Measurements from ENCODE around the gene RNPS1. TPM values are rescaled to one million over a fixed set of nuclear protein-coding genes. Genes with fewer than 3 reads are reported as not detected.

RNPS1 gene, protein sequence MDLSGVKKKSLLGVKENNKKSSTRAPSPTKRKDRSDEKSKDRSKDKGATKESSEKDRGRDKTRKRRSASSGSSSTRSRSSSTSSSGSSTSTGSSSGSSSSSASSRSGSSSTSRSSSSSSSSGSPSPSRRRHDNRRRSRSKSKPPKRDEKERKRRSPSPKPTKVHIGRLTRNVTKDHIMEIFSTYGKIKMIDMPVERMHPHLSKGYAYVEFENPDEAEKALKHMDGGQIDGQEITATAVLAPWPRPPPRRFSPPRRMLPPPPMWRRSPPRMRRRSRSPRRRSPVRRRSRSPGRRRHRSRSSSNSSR
- total RNA-seq = 33.6 and 45.4 TPM in 2 replicates

DNA sequence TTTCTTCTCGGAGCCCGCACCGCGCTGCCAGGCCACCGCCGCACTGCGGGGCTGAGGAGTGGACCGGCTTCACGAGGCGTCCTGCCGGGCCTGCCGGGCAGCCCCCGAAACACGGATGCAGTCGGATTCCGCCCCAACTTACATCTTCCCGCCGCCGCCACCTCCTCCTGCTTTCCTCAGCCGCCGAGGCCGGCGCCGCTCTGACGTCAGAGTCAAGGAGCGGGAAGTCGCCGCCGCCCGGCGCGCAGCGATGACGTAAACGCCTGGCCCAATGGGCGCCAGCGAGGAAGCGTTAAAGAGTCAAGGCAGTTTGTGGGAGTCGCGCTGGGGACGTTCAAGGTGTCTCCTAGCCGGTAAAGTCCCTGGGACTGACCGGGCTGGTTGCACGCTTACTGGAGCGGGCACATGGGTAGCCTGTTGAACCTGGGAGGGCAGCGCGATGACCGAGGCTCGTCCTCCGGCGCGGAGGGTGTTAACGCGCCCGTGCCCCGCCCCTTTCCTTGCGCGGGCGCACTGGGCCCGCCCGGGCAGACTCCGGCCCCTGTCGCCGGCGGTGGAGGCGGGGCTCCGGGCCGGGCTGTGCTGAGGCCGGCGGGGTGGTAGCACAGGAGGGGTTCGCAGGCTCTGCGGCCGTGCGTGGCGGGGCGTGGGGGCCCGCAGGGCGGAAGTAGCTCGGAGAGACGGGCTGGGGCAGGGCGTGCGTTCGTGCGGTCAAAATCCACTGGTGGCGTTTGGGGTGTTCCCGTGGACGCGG, at the start of gene RNPS1:
RNPS1 (minus strand) TSS at position 214 of the 754 bp plus-strand sequence. CDS start 3,483 bp downstream, outside the sequence.
- DNase-seq (ENCODE audit: low read depth in 2 of 2) = peak; percentile 97

- no peak for DNase-seq (ENCODE audit: low read depth in 2 of 2)
These were observed 49.5 kb upstream of the RNPS1 start for GRCh38 chr16:2317231-2318020.

DNA sequence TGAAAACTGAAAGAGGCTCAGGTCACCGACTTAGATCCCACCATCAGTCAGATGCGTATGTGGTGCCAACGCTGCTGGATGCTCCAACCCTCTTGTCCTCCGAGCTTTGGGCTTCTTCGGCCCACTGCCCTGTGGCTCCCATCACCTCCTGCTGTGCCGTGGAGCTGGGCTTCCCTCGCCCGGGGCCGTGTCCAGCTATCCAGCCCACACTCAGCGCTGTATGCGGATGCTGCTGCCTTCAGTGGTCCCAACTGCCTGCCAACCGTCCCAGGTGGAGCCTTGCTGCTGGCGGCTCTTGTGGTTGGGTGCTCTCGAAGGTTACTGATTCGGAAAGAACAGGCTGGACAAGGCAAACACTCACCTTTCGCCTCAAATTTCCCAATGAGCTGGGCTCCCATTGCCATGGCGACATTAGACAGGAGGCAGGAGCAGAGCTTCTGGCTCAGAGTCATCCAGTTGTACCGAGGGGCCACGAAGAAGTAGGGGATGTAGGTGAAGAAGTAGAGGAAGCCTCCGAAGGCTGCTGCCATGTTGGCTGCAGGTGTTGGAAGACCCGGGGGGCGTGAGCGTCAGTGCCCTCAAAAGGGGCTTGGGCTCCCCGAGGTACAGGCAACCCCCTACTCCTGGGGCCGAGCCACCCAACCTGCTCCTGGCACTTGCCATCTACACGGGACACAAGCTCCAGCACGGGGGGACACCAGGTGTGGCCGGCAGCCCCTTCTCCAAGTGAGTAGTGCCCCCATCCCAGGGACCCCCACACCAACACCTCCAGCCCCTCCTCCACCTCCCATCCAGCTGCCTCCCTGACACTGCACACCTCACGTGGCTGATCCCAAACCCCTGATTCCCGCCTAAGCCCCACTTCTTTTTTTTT, 40.4 kb upstream of the RNPS1 start:
- no peak for DNase-seq (ENCODE audit: low read depth in 2 of 2)

DNA sequence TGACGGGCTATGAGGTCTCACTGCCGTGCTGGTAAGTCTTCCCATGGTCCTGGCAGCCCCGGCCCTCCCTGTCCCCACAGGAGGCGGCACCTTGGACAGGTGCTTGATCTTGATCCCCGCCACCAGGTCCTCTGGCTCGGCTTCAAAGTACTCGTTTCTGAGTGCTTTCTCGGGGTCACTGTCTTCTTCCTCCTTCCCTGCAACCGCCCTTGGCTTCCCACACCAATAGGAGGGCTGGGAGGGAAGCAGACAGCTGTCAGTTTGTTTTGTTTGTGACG, 31.9 kb upstream of the RNPS1 start:
- DNase-seq (ENCODE audit: low read depth in 2 of 2) = no peak

DNA sequence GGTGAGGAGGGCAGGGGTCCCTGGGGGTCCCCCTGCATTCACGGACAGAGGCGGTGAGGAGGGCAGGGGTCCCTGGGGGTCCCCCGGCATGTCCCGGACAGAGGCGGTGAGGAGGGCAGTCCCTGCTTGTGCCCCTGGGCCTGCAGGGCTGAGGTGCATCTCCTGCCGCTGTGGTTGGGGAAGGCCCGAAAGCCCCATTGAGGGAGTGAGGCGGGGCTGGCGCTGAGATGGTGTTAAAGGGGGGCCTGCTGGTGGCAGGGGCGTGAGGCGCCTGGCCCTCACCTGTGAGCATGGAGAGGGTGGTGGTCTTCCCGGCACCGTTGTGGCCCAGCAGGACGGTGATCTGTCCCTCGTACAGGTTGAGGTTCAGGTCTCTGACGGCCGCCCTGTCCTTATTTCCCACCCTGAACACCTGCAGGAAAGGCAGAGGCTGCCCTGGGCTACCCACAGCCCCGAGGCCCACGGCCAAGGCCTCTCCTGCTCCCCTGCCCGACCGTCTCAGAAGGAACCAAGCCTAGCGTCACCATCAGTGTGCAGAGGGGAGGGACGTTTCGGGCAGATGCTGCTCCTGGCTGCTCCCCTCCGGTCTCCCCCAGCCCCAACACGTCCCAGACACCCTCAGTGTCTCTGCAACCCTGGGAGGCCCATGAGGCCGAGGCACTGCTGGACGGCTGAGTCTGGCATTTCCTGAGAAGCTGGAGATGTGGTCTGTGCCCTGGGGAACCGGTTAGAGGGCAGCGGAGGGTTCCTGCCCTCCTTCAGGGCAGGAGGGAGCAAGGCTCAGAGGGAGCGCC, 31.4 kb upstream of the RNPS1 start:
- DNase-seq (ENCODE audit: low read depth in 2 of 2) = no peak

DNA sequence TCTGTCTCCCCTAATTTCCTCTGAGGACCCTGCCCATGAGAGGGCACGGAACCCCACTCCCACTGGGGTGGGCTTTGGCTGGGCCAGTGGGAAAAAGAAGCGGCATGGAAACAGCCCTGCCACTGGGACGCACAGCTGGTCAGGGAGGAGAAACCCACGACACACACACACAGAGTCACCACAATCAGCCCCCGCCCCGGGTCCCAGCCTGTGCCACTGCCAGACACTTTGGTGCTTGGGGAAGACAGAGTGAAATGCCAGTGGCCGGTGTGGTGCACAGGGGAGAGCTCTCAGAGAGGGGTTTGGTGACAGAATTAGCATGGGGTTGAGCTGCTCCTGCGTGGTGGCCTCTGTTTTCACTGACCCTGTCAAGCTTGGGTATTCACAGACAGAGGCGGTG, 30.7 kb upstream of the RNPS1 start:
- no peak for DNase-seq (ENCODE audit: low read depth in 2 of 2)

GRCh38 chr16:2297506-2297860, 29.6 kb upstream of the RNPS1 start:
- DNase-seq (ENCODE audit: low read depth in 2 of 2) = no peak

DNA sequence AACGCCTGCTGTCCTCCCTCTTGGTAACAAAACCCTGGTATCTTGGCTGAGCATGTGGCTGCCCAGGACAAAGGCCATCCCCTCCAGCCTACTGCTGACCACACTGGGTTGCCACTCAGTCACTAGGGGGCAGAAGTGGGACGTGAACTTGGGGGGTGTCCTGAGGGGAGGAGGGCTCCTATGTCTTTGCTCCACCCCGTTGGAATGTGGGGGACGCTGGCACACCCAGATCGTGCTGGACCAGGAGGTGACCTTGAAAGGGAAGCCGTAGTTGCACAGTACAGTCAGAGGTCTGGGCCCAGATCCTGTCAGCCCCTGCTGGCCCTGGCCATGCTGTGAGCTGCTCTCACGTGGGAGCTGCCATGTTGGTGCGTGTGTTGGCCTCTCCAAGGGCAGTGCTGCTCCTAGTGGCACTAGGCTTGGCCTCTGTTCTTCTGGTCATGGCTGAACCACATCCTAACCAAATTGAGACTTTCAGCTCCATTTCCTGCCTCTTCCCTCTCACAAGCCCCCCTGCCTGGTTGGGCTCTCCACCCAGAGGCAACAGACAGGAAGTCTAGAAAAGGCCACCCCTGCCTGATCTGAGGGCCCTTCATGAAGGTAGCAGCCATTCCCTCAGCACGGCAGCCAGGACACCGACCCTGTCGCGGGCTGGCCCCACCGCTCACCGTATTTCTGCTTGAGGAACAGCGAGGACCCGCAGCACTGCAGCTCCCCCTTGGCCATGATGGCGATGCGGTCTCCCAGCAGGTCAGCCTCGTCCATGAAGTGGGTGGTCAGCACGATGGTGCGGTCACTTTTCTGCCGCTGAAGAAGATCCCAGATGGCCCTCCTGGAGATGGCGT, 29.0 kb upstream of the RNPS1 start:
- peak; percentile 53 to 72 for DNase-seq (ENCODE audit: low read depth in 2 of 2)

GRCh38 chr16:2295056-2295798, 27.3 kb upstream of the RNPS1 start:
- DNase-seq (ENCODE audit: low read depth in 2 of 2) = no peak

GRCh38 chr16:2292221-2292620, 24.3 kb upstream of the RNPS1 start:
- no peak for DNase-seq (ENCODE audit: low read depth in 2 of 2)

- no peak for DNase-seq (ENCODE audit: low read depth in 2 of 2)
These were observed 21.4 kb upstream of the RNPS1 start for GRCh38 chr16:2289282-2289681.

DNA sequence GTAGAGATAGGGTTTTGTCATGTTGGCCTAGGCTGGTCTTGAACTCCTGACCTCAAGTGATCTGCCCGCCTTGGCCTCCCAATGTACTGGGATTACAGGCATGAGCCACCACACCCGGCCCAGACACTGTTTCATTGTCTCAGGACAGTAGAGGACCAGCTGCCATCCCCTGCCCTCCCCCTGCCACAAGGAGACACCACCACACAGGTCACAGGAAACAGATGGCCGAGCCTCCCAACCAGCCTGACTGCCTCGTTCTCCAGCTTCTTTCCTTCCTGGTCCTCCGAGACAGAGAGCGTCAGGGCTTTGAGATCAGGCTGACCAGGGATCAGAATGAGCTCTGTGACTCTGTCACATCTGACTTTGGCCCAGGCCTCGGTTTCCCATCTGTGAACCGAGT, 20.8 kb upstream of the RNPS1 start:
- peak in 1 of 2 donors; percentile 28 for DNase-seq (ENCODE audit: low read depth in 2 of 2)

GRCh38 chr16:2287916-2288547, 20.1 kb upstream of the RNPS1 start:
- no peak for DNase-seq (ENCODE audit: low read depth in 2 of 2)

DNA sequence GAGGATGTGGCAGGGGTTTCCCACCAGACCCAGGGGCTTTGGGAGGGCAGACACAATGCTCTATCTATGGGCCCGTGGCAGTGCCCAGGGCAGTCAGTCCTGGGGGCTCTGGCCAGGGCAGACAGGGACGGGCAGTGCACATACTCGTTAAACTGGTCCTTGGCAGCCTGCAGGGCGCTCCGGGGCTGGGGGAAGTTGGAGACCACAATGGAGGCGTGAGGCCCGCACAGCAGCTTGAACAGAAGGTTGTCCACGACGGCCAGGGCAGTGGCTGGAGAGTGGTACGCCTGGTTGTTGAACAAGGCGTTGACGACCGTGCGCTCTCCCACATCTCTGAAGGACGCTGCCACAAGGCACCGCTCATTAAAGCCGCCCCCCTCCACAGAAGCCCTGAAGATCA, 18.6 kb upstream of the RNPS1 start:
- no peak for DNase-seq (ENCODE audit: low read depth in 2 of 2)

DNA sequence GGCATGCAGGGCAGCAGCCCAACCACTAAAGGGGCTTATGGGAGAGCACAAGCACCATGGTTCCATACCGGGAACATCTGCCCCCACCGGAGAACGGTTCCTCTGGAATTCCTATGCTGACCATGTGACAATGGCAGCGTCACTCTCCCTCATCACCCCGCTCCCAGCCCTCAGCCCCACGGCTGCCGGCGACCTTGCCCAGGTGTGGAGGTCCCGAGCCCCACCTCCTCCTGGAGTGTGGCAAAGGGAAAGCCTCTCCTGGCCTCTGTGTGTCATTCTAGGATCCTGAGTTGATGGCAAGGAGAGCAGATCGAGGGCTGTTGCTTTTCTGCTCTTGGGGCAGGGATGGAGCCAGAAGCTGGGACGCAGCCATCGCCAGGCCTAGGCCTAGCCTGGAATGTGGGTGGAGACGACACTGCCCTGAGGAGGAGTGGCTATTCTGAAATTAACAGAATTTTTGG, 17.8 kb upstream of the RNPS1 start:
- DNase-seq (ENCODE audit: low read depth in 2 of 2) = no peak

DNA sequence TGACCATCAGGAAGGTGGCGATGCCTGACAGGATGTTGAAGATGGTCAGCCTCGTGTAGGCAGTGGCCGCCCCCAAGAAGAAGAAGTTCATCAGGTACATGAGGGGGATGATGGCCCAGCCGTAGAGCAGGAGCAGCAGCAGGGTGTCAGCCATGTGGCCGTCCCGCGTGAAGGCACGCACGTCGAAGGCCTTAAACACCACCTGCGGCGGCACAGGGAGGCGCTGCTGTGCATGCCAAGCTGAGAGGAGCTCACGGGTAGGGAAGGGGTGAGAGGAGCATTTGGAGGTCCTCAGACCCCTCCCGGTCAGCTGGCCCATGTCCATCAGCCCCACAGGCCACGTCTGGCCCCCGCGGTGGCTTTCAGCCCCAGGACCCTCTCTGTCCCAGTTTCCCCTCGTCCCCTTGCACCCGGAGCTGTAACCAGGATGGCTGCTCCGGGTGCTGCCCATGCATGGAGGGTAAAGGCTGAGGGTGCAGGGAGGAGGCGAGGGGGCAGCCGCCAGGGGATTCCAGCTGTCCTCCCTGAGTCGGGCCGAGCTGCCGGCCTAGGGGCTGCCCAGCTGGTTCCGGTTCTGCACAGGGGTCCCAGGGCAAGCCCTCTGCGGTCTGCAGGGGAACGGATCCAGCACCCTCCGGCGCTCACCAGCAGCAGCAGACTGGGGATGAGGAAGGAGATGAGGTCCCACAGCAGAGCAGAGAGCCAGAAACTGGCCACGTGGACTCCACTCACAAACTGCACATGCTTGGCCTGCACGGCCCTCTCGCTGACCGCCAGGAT, 17.1 kb upstream of the RNPS1 start:
- no peak for DNase-seq (ENCODE audit: low read depth in 2 of 2)

GRCh38 chr16:2284001-2284770, 16.3 kb upstream of the RNPS1 start:
- no peak for DNase-seq (ENCODE audit: low read depth in 2 of 2)
